Activated T-helper 1 cell treated with anti-CD3 and anti-CD28 coated beads, Interleukin-2, amount 50 U/mL, for 16 hours (primary cell): ENCODE data around the gene RIMKLB.
"Not testable (repeated sequence)": the region's sequence is repeated elsewhere in the genome, so short reads cannot be mapped to it uniquely, and the experiment has no call there.

Source experiments
- DNase-seq, 2 donors: peaks; one replicate each; pipeline ENCODE4 v3.0.0-alpha.2; 2020; ENCODE audit warnings: low read depth in 1 of 2, low spot score in 1 of 2

Gene RIMKLB

GRCh38 chr12:8816448-8817050, 118.8 kb downstream of the RIMKLB start:
- DNase-seq: no peak

GRCh38 chr12:8817856-8818255, 120.1 kb downstream of the RIMKLB start:
- DNase-seq: no peak

DNA sequence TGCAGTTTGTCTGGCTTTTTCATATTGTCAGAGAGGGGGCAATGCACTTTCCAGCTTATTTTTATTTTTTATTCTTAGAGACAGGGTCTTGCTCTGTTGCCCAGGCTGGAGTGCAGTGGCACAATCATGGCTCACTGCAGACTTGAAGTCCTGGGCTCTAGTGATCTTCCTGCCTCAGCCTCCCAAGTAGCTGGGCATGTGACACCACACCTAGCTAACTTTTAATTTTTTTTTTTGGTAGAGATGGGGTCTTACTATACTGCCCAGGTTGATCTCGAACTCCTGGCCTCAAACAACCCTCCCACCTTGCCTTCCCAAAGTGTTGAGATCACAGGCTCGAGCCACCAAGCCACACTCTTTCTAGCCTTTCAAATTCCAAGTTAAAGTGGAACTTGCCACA, 120.7 kb downstream of the RIMKLB start:
- no peak for DNase-seq

DNA sequence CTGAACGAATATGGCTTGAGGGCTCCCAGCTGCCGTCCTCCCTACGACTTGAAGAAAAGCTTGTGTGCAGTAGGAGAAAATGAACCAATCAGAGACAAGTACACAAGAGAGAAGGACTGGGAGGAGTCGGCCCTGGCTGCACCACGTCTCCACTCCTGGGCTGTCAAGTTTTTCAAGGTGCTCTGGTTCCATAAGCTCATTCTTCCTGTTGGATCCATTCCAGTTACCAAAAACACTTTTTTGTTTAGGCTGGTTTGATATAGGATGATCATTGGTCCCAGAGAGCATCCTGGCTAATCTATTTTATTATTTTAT, 121.8 kb downstream of the RIMKLB start:
- DNase-seq: no peak

DNA sequence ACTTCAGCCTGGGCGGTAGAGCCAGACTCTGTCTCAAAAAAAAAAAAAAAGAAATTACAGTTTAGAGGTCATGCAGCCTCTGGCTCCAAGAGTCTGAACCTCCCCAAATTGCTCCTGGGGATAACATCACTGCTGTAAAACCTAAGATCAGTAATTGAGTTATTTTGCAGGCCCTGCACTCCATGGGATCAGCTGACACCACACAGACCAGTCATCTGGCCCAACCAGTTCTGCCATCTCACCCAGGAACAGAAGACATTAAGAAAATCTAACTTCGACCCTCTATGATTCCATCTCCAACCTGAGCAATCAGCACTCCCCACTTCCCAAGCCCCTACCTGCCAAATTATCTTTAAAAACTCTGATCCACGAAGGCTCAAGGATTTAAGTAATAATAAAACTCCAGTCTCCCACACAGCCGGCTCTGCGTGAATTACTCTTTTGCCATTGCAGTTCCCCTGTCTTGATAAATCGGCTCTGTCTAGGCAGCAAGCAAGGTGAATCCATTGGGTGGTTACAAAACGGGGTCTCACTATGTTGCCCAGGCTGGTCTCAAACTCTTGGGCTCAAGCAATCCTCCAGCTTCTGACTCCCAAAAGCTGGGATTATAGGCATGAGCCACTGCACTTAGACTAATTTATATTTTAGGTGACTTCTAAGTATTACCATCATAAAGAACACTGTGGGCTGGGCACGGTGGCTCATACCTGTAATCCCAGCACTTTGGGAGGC, 123.1 kb downstream of the RIMKLB start:
- not testable (repeated sequence) for DNase-seq

DNA sequence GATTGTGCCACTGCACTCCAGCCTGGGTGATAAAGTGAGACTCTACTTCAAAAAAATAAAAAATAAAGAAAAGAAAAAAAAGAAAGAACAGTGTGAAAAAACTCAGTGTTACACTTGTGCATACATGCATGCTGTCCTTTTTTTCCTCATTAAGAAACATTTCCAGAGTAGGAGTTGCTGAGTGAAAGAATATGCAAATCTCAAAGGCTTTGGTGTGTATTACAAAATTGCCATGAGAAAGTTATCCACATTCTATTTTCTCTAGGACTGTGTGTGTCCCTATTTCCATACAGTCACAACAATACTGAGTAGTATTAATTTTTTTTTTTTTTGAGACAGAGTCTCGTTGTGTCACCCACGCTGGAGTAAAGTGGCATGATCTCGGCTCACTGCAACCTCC, 123.8 kb downstream of the RIMKLB start:
- no peak for DNase-seq

DNA sequence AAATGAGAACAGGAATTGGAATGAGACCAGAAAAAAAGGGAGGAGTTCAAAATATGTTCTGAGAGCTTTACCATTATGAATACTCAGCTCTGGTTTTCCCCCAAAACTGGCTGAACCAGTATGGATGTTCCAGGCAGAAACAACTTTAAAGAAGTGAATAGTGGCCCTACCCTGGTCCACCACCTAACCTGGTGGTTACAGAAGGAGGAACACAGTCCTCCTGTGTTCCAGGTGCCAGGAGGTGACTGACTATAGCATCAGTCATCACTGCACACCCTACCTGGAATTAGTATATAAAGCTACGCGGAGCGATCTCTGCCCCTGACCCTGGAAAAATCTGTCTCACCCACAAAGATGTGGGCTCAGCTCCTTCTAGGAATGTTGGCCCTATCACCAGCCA, 124.5 kb downstream of the RIMKLB start, which contains the start of gene A2ML1:
Gene A2ML1 (plus strand): TSS at position 324 of the 400 bp plus-strand sequence. CDS start 31 bp downstream, at position 355.
- no peak for DNase-seq

DNA sequence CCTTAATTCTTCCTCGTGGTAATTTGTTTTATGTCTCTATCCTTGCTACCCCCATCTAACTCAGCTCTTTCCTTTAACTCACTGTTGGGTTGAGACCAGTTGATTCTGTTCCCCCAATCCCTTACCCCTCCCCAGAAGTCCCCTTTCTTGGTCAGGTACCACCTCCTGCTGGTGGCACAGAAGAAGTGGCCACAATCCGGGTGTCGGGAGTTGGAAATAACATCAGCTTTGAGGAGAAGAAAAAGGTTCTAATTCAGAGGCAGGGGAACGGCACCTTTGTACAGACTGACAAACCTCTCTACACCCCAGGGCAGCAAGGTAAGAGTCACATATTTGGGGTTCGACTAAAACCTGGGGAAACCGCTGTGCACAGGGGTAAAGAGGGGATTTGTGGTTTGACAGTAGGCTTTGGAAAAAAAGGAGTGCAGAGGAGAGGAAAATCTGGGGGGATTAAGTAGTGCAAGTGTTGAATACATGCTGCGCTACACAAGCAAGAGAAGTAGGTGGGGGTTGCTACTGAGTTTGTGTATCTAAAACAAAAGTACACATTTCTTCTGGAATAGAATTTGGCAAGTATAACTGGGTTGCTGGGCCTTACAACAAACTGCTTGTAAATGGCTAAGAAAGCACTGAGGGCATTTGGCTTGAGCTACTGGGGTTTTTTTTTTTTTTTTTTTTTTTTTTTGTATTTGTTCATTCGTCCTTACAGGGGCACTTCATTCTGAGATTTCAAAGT, 125.9 kb downstream of the RIMKLB start:
- no peak for DNase-seq

- no peak for DNase-seq
These were observed 129.9 kb downstream of the RIMKLB start for GRCh38 chr12:8827551-8828256.

DNA sequence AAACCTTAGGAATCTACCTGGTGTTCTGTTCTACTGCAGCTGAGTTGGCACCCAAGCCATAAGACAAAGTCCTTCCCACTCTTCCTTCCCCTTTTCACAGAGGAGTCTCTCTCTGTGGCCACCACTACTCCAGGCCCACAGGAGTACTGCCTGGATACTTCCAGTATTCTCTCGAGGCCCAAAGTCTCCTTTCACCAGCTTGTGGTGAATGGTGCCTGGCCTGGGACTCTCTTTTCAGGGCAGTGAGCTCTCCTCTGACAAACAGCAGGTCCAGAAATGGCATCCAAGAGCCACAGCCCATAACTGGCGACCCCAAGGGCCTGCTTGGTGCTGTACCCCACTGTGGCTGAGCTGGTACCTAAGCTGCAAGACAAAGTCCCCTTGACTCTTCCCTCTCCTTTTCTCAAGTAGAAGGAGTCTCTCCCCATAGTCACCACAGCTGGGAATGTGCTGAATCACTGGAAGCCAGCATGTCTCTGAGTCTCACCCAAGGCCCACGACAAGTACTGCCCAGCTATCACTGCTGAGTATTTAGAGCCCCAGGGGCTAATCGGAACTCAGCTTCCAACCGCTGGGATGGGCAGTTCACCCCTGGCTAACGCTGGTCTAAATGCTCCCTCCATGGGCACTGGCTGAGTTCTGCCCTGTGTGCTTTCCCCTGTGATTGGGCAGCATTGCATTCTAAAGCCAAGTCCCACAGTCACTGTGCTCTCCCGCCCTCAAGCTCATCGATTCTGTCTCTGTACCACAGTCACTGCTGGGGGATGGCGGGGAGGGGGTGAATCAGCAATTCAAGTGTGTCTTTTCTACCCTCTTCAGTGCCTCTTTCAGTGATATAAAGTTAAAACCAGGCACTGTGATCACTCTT, 130.7 kb downstream of the RIMKLB start:
- DNase-seq: no peak

GRCh38 chr12:8829125-8829518, 131.3 kb downstream of the RIMKLB start:
- DNase-seq: no peak

GRCh38 chr12:8829621-8830020, 131.8 kb downstream of the RIMKLB start:
- no peak for DNase-seq

DNA sequence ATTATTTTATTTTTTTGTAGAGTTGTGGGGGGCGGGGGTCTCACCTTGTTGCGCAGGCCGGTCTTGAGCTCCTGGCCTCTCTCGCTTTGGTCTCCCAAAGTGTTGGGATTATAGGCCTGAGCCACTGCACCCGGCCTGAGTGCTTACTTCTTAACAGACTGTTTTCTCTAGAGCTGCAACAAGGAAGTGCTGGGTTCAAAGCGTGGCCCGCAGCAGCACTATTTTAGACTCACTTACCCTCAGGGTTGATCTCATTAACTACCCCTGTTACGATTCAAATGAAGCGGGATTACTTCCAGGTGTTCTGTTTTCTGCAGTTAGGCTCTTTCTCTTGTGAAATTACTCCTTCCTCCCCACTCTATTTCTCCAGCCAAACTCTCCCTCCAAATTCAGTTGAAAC, 133.3 kb downstream of the RIMKLB start:
- DNase-seq: no peak

DNA sequence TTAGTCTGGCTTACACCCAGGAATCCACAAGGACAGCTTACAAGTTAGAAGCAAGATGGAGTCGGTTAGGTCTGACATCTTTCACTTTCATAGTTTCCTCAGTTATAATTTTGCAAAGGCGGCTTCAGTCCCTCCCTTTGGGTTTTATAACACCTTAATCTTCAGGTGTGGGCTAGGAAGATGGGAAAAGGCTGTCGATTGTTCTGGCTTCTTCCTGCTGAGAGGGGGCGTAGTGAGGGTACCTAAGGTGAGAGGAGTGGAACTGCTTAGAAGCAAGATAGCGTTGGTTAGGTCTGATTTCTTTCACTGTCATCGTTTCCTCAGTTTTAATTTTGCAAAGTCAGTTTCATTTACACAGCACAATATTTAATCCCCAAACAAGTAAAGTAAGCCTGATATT, 134.7 kb downstream of the RIMKLB start:
- no peak for DNase-seq
